GM18507 (cell line): ENCODE results near the gene GSTA1.
"Not testable (repeated sequence)": the region's sequence is repeated elsewhere in the genome, so short reads cannot be mapped to it uniquely, and the experiment has no call there.

Experiments
- DNase-seq: peaks from one replicate; pipeline ENCODE4 v3.0.0; 2011; ENCODE audit warnings: low read depth; ENCODE audit not compliant: insufficient read length; ENCODE audit errors: extremely low spot score
- FAIRE-seq: peaks from 2 replicates; lab custom pipeline; 2011; peaks lifted over from hg19 to GRCh38; lab: Jason Lieb, UNC

The GSTA1 gene

DNA sequence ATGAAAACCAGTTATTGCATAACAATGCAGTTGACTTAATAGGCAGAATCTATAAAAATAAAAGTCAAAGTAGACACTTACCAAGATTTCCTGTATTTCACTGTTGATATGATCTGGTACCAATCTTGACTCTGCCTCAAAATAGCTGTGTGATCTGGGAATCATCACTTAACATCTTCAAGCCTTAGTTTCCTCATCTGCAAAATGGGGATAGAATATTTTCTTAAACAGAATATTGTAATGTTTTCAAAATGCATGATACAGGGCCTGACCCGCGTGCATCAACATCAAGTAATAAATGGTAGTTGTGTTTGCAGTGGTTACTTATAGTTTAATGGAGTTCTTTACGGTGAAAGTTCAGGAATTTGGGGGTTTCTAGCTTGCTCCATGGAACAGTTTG, 10.9 kb upstream of the GSTA1 start:
- FAIRE-seq, DNase-seq: not testable (repeated sequence)

DNA sequence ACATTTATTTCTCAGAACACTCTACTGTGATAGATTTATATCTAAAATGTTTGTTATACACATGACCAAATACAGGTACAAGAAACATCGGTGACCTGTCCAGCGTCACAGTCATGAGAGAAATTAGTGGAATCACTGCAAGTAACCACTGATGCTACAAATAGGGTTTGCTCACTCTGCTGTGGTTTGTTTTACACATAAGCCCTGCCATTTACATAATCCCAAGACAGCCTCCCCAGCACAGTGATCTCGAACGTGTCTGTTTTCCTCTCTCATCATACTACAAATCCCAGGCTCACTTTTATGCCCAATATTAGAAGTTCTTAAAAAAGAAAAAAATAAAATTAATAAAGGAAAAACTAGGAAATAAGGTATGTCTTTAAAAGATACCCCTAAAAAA, 6.2 kb upstream of the GSTA1 start:
- not testable (repeated sequence) for FAIRE-seq, DNase-seq

DNA sequence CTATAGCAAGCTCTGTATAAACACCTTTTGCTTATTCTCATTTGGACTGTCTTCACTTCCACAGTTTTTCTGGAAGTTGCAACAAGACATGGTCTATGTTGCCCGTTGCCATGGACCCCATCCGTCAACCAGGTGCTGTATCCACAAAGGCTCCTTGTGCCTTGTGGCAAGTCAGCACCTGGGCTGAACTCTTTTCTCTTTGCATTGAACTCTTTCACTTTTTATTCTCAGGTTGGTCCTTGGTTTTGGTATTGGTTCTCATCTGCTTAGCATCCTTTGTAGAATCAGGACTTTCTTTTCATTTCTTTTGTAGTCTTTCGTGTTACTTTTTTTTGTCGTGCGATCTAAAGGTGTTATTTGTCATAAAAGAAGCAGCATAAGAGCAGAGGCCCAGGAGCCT, 5.0 kb upstream of the GSTA1 start:
- no peak for DNase-seq
- FAIRE-seq, result no peak

GRCh38 chr6:52802806-52803205, 810 bp downstream of the GSTA1 start:
- FAIRE-seq, result no peak
- DNase-seq, result no peak

- no peak for DNase-seq
- no peak for FAIRE-seq
Observed at GRCh38 chr6:52801188-52801841, 2.3 kb downstream of the GSTA1 start.

DNA sequence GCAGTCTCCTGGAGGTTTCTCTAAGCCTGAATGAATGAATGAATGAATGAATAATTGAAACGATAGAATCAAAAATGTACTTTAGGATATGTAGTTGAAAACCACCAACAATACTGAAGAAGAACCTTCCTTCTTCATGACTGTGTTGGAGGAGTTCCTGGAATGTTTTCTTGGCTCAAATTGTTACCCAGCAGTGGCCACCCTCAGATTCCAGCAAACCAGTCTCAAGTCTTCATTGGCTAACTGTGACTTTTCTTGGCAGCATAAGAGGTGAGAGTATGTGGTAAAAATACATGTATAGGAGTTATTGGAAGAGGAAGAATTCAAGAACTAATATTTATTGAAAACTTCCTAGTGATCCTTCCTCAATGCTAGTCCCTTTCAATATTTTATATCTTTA, 4.3 kb downstream of the GSTA1 start:
- FAIRE-seq, DNase-seq: not testable (repeated sequence)

GRCh38 chr6:52794366-52794765, 9.2 kb downstream of the GSTA1 start:
- not testable (repeated sequence) for FAIRE-seq, DNase-seq

GRCh38 chr6:52790861-52791260, 12.8 kb downstream of the GSTA1 start:
- FAIRE-seq (no peak), DNase-seq (no peak)

DNA sequence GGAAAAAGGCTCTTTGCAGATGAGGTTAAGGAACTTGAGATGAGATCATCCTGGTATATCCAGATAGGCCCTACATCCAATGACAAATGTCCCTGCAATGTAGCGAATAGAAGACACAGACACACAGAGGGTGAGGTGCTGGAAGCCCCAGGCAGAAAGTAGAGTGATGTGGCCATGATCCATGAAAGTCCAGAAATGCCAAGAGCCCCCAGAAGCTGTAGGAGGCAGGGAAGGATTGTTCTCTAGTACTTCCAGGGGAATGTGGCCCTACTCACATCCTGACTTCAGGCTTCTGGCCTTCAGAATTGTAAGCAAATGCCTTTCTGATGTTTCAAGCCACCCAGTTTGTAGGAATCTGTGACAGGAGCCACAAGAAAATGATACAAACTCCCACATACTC, 14.0 kb downstream of the GSTA1 start:
- DNase-seq, FAIRE-seq: not testable (repeated sequence)

DNA sequence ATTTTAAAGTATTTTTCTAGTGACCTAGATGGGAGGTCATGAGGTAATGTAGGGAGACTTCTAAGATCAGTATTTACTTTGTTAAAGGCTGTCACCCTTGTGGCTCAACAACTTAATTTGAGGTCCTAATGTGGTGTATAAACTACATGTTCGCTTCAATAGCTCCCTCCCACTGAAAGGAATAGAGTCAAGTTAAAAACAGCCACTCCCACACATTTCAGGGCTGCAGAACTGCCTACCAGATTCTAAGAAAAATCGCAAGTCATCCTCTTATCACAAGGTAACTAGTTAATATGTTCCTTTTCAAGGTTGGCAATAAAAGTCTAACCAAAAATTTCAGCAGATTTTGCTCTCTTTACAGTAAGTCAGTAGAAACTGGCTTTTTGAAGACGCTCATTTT, 15.1 kb downstream of the GSTA1 start:
- FAIRE-seq, result no peak
- no peak for DNase-seq

DNA sequence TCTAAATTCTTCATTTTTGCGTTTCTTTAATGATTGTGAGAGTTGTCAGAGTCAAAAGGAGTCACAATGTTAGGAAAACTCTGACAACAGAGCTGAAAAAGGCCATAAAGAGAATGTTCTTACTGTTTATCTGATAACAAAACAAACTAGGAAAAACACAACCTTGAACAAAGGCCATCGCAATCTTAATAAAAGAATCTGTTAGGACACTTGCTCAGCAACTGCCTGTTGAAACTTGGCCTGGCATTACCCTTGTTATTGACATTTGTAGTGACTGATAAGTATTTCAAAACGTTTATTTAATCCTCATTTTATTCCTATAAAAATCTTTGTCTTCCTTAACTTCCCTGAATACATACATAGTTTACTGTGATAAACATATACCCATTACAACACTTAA, 15.7 kb downstream of the GSTA1 start:
- DNase-seq, result no peak
- no peak for FAIRE-seq

GRCh38 chr6:52786249-52786956, 17.2 kb downstream of the GSTA1 start:
- DNase-seq (no peak), FAIRE-seq (no peak)

DNA sequence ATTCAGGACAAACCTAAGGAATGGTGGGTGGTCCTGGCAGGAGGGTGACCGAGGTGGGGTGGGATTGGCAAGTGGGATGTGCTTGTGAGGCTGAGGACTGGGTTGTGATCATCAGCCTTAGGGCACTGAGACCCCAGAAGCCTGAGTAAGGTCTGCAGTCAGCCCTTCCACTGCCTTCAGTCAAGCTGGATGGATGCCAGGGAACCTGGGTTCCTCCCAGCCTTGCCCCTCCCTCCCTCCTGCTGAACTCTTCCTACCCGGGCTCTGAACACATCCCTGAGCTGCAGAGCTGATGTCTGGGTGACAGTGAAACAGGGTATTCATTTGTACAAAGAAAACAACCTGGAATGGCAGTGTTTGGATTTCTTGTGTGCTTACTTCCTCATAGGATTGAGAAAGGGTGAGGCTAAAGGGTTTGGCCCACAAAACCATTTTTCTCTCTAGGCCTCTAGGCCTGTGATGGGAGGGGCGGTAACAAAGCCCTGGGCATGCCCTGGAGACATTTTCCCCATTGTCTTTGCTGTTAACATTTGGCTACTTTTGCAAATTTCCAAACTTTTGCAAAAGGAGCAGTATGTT, 20.8 kb downstream of the GSTA1 start:
- not testable (repeated sequence) for FAIRE-seq, DNase-seq

- not testable (repeated sequence) for FAIRE-seq, DNase-seq
Observed at GRCh38 chr6:52782209-52782608, 21.4 kb downstream of the GSTA1 start.

GRCh38 chr6:52779237-52779636, 24.4 kb downstream of the GSTA1 start:
- FAIRE-seq, result no peak
- no peak for DNase-seq

DNA sequence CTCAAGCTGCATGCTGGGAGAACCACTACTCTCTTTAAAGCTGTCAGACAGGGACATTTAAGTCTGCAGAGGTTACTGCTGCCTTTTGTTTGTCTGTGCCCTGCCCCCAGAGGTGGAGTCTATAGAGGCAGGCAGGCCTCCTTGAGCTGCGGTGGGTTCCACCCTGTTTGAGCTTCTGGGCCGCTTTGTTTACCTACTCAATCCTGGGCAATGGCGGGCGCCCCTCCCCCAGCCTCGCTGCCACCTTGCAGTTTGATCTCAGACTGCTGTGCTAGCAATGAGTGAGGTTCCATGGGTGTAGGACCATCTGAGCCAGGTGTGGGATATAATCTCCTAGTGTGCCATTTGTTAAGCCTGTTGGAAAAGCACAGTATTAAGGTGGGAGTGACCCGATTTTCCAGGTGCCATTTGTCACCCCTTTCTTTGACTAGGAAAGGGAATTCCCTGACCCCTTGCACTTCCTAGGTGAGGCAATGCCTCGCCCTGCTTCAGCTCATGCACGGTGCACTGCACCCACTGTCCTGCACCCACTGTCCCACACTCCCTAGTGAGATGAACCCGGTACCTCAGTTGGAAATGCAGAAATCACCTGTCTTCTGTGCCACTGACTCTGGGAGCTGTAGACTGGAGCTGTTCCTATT, 26.8 kb downstream of the GSTA1 start:
- FAIRE-seq, DNase-seq: not testable (repeated sequence)

GRCh38 chr6:52769399-52769798, 34.2 kb downstream of the GSTA1 start:
- not testable (repeated sequence) for FAIRE-seq, DNase-seq

DNA sequence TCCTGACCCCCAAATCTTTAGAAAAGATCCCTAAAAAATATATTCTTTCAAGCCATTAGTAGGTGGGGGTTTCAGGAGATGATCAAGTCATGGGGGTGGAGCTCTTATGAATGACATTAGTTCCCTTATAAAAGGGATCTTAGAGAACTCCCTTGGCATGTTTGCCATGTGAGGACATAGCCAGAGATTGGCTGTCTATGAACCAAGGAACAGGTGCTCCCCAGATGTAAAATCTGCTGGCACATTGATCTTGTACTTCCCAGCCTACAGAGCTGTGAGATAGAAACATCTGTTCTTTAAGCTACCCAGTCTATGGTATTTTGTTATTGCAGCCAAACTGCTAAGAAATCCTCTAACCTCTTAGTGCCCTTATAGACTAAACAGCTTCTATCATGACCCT, 36.0 kb downstream of the GSTA1 start:
- DNase-seq, FAIRE-seq: not testable (repeated sequence)

DNA sequence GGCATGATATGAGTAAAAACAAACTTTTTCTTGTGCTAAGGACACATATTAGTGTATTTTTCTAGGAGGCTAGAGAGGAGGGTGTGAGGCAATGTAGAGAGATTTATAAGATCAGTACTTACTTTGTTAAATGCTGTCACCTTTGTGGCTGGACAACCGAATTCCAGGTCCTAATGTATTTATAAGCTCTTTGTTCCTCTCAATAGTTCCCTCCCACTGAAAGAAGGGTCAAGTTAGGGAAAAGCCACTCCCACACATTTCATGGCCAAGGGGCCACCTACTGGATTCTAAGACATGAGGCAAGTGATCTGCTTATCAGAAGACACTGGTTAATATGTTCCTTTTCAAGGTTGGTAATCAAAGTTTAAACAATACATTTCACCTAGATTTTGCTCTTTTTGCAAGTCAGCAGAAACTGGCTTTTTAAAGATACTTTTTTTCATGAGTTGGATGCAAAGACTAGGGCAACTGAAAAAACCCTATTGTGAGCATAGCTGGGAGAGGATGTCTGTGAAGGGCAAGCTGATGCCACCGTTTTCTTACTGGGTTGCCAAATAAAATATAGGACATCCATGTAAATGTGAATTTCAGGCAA, 40.2 kb downstream of the GSTA1 start, which contains the start of gene GSTA2:
TSS of gene GSTA2 (minus strand) at position 154 of the 595 bp plus-strand sequence. CDS start 5,528 bp downstream, outside the sequence.
- not testable (repeated sequence) for FAIRE-seq, DNase-seq
